GM19324 (cell line): ENCODE results near the gene MTFP1.

Experiments
- ATAC-seq: cut with Tn5 transposase; IDR thresholded peaks from one replicate; pipeline ENCODE4 v1.9.1; 2021; ENCODE audit warnings: mild to moderate bottlenecking, moderate library complexity; ENCODE audit not compliant: unreplicated experiment, low FRiP score

MTFP1 gene

DNA sequence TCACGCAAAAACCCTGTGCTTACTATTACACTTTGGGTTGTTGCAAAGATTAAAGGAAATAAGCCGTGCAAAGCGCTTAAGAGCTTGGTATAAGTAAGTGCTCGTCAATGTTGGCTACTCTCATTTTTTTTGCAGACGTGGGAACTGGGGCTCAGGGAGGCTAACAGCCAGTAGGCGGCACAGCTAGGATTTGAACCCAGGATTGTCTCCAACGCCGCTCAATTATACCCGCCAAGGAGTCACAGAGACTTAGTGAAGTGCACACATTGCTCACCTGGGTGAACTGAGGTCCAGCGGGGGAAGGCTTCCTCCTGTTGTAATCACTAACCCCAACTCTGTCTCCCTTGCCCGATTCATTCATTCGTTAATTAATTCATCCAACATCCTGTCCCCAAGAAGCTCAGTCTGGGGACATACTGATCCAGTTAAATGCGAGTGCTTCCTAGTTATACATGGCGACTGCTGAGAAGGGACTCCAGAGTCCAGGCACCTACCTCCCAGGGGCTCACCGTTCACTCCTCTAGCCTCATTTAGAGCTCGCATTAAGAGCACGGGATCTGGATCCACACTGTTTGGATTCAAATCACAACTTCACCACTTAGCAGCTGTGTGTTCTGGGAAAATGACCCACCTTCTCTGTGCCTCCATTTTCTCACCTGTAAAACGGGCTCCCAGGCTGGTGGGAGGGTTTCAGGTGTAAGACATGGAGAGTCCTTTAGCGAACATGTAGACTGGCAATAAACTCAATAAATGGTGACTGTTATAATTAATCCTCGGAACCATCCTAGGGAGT lies 838 bp upstream of the MTFP1 start:
- no peak for ATAC-seq

DNA sequence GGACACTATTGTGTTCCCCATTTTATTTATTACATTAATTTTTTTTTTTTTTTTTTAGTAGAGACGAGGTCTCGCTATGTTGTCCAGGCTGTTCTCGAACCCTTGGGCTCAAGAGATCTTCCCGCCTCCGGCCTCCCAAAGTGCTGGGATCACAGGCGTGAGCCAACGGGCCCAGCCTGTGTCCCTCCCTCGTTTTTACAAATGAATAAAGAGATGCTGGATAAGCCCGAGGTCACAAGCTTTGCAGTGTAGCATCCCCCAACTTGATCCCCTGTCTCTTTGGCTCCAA lies 297 bp upstream of the MTFP1 start:
- ATAC-seq: no peak

DNA sequence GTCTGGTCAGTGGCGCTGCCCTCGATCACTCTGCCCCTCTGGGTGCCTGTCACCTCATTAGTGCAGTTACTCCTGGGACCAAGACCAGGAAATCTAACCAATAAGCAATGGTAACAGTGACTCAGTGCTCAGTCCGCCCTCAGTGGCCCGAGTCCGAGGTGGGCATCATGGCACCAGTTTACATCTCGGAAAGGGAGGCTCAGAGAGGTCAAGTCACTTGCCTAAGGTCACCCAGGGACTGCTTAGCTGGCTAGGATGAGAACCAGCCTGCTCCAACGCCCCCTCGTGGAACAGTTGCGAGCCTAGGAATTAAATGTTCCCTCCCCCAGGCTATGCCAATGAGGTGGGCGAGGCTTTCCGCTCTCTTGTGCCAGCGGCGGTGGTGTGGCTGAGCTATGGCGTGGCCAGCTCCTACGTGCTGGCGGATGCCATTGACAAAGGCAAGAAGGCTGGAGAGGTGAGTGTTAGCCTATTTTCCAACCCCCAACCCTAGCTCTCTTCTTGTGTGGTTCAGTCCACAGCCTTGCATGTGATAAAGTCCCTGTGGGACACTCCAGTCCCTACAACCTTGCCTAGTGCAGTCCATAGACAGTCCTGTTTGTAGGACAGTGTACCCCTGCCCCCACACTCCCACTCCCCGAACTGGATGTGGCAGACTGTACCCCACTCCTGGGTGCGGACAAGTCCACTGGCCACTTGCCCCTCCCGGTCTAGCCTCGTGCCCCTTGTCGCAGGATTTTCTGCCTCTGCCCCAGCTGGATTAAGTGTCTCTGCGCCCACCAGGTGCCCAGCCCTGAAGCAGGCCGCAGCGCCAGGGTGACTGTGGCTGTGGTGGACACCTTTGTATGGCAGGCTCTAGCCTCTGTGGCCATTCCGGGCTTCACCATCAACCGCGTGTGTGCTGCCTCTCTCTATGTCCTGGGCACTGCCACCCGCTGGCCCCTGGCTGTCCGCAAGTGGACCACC lies 1.1 kb downstream of the MTFP1 start:
- no peak for ATAC-seq

DNA sequence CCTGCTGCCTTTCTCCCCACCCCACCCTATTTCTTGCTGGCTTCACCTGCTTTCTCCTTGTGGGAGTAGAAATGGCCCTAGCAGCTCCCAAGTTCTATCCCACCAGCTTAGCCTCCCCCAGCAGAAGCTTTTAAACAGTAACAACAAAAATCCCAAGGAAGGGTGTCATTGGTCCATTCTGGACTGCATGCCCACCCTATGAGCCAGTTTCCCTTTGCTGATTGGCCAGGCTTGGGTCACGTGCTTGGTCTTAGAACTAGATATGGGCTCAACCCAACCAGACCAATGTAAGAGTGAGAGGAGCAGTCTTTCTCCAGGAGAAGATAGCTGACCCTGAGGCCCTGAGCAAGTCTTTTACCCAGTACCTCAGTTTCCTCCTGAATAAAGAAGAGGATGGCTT lies 2.3 kb downstream of the MTFP1 start:
- no peak for ATAC-seq

DNA sequence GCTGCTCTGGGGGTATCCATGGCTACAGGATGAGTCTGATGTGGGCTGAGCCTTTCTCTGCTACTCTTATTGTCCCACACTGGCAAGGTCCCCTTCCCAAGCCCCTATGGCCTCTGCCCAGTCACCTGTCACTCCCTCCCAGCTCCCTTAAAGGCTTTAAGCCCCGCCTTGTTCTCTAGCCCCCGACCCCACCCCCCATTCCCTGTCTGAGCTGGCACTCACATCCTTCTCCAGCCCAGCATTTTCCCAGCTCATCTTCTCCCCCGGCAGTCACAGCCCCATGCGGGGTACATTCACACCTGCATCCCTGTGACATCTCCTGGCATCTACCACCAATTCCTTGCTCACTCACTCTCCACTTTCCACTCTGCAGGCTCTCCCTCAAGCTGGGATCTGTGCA lies 4.3 kb downstream of the MTFP1 start:
- no peak for ATAC-seq

DNA sequence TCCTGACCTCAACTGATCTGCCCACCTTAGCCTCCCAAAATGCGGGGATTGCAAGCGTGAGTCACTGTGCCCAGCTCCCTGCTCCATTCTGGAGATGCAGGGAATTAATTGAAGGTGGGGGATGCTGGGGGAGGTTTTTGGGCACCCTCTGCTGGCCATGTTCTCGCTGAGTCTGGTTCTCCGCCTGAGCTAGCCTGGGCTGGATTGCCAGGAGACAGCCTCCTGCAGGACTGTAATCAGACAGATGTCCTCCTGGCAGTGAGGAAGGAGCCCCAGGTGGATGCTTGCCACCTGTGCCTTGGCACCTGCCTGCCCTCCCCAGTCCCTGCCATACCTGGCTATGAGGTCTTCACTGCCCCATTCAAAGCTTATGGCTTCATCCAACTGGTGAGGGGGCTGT lies 5.4 kb downstream of the MTFP1 start:
- ATAC-seq: no peak

DNA sequence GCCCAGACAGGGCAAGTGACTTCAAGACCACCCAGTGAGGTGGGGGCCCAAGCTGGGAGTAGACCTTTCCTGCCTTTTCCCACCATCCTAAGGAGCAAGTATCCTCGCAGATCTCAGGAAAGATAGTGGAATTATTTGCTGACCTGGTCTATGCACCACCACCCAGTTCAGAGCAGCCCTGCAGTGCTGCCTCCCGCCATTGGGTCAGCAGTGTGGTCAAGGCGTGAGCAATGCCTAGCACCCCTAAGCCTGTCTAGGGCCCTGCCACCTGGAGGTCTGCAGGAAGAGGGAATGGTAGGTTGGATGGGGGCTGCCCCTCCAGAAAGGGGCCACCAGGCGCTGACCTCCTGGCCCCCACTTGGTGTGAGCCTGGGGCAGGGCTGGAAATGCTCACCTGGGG lies 6.5 kb downstream of the MTFP1 start:
- no peak for ATAC-seq

DNA sequence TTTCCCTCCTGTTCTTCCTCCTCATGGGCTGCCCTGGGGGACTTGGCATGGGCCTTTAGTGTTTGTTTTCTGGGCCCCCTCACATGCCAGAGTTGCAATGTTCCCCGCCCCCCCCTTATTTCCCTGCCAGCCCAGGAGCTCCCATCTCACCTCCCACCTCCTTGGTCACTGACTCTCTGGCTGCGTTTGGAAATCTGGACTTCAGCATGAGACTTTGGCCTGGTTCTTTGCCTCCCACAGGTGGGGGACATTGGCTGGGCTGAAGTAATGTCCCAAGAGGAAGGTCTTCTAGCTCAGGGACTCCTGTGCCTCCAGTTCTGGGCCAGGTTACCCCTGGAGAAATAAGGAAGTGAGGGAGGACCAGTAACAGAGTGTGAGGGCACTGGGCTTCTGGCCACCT lies 7.0 kb downstream of the MTFP1 start:
- ATAC-seq: no peak

DNA sequence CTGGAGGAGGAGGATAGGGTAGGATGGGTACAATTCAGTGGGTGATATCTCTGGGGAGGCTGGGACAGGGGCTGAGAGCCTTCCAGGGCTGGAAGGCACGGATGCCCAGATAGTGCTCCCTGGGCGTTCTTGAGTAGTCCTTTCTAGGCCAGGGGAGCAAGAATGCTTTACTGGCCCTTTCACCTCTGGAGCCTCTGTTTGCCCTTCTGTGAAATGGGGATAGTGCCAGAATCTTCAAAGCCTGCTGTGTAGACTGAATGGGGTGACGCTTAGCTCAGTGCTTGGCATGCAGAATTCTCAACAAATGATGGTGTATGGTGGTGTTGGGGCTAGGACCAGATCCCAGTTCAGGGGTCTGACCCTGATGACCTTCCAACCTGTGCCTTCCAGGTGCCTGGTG lies 7.7 kb downstream of the MTFP1 start:
- ATAC-seq: no peak

DNA sequence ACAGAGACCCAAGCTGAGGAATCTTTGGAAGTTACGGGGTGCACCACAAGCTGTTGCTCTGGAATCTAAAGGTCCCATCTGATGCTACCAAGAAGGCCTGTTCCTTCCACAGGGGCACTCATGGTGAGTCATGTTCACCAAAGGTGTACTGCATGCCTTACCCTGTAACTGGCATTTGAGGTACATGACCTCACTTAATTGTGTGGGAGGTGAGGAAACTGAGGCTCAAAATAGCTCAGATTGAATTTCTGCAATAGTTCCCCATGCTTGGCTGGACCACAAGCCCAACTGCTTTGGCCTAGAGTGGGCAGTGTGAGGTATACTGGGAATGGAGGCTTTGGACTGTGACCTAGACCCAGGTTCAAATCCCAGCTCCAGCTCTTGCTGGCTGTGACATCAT lies 8.2 kb downstream of the MTFP1 start:
- no peak for ATAC-seq

DNA sequence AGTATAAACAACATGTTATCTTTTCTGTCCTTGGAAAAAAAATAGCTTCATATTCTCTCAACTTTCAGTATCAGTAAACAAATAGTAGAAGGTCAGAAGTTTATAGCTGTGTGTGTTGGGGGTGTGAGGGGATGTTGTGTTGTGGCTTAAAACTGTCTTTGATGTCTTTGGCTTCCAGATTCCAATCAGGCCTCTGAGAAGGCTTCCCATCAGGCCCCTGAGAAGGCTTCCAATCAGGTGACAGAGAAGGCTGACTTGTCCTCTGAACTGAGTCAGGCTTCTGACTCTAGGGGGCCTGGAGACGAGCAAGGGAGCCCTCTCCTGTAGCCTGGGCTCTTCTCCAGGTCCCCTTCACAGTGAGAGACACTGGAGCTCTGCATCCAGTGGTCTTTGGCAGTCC lies 9.3 kb downstream of the MTFP1 start:
- no peak for ATAC-seq

DNA sequence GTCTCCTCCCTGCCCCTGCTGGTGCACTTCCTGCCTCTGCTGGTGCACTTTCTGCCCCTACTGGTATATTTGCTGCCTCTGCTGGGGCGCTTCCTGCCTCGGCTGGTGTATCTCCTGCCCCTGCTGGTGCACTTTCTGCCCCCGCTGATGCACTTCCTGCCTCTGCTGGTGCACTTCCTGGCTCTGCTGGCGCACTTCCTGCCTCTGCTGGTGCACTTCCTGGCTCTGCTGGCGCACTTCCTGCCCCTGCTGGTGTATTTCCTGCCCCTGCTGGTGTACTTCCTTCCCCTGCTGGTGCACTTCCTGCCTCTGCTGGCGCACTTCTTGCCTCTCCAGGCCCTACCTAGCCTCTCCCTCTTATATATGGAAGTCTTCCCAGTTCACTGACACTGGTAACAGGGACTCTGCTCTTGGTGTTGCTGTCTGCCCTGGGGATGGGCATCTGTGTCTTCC lies 10.1 kb downstream of the MTFP1 start:
- ATAC-seq: no peak

DNA sequence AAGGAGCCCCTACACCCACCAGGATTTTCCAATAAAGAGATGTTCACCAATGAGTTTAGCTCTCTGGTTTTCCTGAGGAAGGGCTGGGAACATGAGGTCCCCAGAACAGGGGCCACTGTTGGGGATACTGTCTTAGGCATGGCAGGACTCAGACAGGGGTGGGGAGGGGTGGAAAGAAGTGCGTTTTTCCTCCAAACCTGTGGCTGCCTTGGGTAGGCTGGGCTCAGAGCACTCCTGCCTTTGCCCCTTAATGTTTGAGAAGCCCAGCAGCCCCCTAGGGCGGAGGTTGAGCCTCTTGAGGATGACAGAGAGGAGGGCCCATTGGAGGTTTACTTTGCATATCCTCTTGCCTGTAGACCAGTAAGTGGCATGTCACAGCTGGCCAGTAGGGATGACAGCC lies 10.6 kb downstream of the MTFP1 start:
- ATAC-seq: no peak

DNA sequence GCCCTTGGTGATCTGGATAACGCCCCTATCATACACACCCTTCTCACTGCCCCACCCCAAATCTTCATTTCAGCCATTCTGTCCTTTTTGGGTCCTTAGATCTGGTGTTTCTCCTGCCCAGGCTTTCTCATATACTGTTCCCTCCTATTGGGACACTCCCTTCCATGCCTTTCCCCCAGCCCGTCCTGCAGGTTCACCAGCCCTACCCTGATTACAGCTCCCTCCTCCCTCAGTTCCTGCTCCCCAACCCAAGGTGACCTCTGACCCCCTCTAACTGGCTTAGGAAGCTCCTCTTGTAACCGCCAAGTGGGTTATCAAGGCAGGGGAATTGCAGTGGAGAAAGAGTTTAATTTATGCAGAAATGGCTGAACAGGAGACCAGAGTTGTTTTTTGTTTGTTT lies 13.0 kb downstream of the MTFP1 start:
- ATAC-seq: no peak

DNA sequence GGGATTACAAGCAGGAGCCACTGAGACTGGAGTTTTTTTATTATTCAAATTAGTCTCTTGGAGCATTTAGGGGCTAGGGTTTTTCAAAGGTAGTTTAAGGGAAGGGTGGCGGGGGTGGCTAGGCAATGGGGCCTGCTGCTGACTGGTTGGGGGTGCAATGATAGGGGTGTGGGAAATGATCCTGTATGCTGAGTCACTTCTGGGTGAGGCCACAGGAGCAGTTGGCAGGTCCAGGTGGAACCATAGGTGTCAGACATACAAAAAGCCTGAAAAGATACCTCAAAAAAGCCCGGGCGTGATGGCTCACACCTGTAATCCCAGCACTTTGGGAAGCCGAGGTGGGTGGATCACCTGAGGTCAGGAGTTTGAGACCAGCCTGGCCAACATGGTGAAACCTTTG lies 13.7 kb downstream of the MTFP1 start:
- no peak for ATAC-seq

DNA sequence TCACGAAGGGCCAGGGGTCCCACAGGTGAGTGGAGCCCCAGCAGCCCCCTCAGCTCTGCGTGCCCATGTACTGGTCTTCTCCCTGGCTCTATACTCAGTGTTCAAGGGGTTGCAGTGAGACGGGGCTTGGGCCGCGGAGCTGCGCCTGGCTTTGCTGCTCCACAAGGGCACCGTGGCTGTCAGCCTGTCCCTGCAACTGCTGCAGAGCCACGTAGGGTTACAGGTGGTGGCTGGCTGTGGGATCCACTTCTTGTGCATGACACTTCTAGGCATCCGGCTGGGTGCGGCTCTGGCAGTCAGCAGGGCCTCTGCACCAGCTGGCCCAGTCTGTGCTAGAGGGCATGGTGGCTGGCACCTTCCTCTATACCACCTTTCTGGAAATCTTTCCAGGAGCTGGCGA lies 14.3 kb downstream of the MTFP1 start:
- no peak for ATAC-seq

DNA sequence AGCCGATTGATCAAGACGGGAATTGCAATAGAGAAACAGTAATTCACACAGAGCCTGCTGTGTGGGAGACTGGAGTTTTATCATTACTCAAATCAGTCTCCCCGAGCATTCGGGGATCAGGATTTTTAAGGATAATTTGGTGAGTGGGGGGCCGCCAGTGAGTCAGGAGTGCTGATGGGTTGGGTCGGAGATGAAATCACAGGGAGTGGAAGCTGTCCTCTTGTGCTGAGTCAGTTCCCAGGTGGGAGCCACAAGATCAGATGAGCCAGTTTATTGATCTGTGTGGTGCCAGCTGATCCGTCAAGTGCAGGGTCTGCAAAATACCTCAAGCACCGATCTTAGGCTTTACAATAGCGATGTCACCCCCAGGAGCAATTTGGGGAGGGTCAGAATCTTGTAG lies 15.5 kb downstream of the MTFP1 start:
- no peak for ATAC-seq

DNA sequence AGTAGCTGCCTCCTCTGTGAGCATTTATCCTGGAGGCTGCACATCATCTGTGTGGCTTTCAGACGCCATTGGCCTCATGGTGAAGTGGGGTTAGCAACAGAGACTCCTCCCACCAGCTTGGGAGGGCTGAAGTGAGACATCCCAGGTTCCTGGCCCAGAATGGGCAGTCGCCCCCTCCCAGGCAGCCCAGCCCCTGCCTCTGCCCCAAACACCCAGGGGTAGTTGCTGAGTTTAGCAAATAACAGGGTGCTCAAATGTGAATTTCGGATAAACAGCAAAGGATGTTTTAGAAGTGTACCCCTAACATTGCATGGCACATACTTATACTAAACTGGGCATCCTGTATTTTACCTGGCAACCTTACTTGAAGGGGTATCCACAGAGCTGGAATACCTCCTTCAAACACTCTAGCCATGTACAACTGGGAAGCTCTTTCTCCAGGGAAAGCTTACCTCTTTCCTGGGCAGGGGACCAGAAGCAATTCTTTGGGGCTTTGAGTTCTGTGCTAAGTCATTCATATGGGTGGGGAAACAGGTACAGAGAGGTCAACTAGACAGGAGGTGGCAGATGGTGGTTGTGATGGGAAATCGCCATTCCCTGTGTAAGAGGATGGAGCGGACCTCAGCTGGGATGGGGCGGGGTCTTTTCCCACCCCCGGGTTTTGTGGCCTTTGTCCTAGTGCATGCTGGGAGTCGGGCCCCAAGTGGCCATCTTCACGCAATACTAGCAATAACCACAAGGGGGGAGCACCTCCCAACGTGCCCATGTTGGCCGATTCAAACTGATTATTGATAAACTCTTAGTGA lies 19.3 kb downstream of the MTFP1 start:
- no peak for ATAC-seq

DNA sequence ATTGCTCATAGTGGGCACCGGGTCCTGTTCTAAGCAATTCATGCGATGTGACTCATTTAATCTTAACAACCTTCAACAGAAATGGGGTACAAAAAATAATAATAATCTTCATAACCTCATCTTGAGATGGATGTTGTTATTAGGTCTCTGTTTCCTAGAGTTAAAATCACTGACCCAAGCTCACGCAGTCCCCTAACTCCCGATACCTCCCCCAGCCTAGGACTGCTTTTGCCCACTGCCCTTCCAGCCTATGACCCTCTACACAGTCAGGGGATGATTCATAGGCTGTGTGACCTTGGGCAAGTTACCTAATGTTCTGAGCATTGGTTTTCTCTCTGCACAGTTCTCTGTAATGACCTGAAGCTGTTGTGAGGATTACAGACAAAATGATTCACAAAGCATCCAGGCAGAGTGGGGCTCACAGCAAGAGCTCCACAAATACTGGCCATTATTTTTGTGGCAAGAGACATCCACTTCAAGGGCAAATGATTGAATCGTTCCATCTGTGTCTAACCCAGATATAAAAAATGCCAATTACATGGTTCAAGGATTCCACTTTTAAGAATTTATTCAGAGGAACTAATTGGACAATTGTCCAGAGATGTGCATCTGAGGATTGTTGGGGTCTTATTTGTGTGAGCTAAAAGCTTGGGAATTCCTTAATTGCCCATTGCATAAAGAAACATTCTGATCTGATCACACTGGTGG lies 20.0 kb downstream of the MTFP1 start:
- ATAC-seq: no peak

DNA sequence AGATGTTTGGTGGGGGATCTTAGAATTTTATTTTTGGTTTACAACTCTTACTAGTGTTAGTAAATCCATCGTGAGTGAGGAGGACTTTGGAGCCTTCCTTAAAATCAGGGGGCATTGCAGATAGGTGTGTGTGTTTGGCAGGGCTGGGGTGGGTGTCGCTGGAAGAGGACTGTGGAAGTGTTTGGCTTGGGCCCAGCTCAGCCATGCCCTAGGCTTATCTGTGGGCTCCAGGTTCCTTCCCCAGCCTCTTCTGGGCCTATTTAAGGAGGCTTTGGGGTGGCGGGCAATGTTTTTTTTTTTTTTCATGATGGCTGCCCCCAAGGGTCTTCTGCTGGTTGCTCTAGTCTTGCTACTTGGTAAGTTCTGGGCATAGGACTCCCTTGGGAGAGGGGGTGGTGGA lies 22.1 kb downstream of the MTFP1 start:
- no peak for ATAC-seq
